IPS-15b (cell line): ENCODE results near the gene BTNL2.
"Not testable (repeated sequence)": the region's sequence is repeated elsewhere in the genome, so short reads cannot be mapped to it uniquely, and the experiment has no call there.

Experiments used
- H3K27me3 ChIP-seq: one replicate; pipeline ENCODE4 v1.6.1; 2013; ENCODE audit warnings: low read length; ENCODE audit not compliant: control insufficient read depth, insufficient read depth
- H3K36me3 ChIP-seq: one replicate; pipeline ENCODE4 v1.6.1; 2013; ENCODE audit warnings: low read length; ENCODE audit not compliant: control insufficient read depth, insufficient read depth
- H3K4me1 ChIP-seq: one replicate; pipeline ENCODE4 v1.6.1; 2013; ENCODE audit warnings: mild to moderate bottlenecking, low read length; ENCODE audit not compliant: control insufficient read depth, insufficient read depth
- H3K4me3 ChIP-seq: one replicate; pipeline ENCODE4 v1.5.1; 2013; ENCODE audit warnings: low read depth, low read length
- H3K9ac ChIP-seq: one replicate; pipeline ENCODE4 v1.6.1; 2013; ENCODE audit warnings: low read depth, mild to moderate bottlenecking, low read length
- H3K9me3 ChIP-seq: one replicate; pipeline ENCODE4 v1.6.1; 2013; ENCODE audit warnings: mild to moderate bottlenecking, low read length; ENCODE audit not compliant: control insufficient read depth, insufficient read depth

The BTNL2 gene

DNA sequence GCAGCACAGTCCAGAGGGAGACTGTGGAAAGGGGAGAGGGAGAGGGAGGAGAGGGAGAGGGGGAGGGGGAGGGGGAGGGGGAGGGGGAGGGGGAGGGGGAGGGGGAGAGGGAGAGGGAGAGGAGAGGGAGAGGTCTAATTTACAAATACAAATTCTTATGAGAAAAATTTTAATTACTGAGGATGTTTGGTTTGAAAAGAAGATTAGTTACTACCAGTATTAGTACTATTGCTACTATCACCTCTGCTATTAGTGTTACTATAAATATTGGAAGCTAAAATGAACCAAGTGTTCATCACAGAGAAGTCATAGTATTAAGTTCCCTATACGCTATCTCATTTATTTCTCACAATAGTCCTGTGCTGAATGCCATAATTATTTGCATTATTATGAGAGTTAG, 20.9 kb downstream of the BTNL2 start:
- Histone ChIP-seq H3K4me1 (no peaks in the 10 kb centered on the region), H3K4me3 (no peak overlapping the region), H3K36me3 (no peaks in the 10 kb centered on the region), H3K9me3 (no peaks in the 10 kb centered on the region), H3K9ac (no peak overlapping the region), H3K27me3 (no peaks in the 10 kb centered on the region)

DNA sequence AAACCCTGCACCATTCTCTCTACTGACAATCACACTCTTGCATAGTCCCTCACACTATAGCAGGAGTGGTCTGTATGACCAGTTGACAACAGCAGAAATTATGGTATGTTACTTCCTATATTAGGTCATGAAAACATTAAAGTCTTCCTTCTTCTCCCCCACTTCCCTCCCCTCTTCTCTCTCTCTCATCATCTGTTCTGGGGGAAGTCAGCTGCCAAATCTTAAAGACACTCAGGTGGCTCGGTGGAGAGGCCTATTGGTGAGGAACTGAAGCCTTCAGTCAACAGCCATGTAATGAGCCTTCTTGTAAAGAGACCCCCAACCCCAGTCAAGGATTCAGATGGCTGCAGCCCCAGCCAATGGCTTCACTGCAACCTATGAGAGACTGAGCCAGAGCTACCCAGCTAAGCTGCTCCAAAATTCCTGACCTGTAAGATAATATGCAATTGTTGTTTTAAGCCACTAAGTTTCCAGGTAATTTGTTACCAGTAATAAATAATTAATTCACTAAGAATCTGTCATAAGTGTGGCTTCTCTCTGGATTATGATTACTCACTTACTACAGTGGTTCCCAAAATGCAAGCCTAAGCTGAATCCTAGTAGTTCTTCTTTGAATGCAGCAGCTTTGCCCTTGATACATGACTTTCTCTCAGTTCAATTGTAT, 24.1 kb downstream of the BTNL2 start:
- no peaks in the 10 kb centered on the region for H3K4me1 ChIP-seq
- H3K9me3 ChIP-seq: no peaks in the 10 kb centered on the region
- H3K4me3 ChIP-seq: no peak overlapping the region
- H3K36me3 ChIP-seq: no peaks in the 10 kb centered on the region
- no peak overlapping the region for H3K9ac ChIP-seq
- H3K27me3 ChIP-seq: no peaks in the 10 kb centered on the region

DNA sequence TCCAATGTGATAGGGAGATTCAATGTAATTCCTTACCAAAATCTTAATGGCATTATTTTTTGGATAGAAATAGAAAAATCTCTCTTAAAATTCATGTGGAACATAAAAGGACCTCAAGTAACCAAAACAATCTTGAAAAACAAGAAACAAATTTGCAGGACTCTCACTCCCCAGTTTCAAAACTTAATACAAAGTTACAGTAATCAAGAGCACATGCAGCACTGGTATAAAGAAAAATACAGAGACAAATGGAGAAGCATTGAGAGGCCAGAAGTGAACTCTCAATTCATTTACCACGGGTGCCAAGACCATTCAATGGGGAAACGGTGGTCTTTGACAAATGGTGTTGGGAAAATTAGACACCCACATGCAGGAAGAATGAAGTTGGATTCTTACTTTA, 27.4 kb downstream of the BTNL2 start:
- Histone ChIP-seq H3K4me1 (no peaks in the 10 kb centered on the region), H3K27me3 (no peaks in the 10 kb centered on the region), H3K4me3 (no peak overlapping the region), H3K9ac (no peak overlapping the region), H3K36me3 (no peaks in the 10 kb centered on the region), H3K9me3 (no peaks in the 10 kb centered on the region)

DNA sequence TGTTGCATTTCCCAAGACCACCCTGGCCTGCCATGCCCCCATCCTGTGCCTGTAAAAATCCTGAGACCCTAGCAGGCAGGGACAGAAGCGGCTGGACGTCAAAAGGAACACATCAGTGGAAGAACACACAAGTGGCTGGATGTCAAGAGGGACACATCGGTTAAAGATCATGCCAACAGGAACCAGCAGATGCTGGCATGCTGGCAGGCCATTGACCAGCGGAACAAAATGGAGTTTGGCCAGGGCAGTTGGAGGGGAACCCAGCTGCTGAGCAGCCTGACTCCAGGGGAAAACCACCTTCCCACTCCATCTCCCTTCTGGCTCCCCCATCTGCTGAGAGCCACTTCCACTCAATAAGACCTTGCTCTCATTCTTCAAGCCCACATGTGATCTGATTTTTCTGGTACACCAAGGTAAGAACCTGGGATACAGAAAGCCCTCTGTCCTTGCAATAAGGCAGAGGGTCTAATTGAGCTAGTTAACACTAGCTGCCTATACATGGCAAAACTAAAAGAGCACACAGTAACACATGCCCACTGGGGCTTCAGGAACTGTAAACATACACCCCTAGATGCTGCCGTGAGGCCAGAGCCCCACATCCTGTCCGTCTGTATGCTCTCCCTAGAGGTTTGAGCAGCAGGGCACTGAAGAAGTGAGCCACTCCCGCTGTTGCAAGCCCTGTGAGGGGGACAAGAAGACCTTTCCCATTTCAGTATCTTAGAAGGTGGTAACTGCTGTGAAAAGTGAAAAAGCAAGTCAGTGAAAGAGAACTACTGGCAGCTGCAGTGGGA, 31.0 kb downstream of the BTNL2 start:
- Histone ChIP-seq H3K36me3 (no peaks in the 10 kb centered on the region), H3K4me1 (peaks cover 2% of the 10 kb centered on the region), H3K4me3 (no peak overlapping the region), H3K9me3 (no peaks in the 10 kb centered on the region), H3K9ac (no peak overlapping the region), H3K27me3 (no peaks in the 10 kb centered on the region)

DNA sequence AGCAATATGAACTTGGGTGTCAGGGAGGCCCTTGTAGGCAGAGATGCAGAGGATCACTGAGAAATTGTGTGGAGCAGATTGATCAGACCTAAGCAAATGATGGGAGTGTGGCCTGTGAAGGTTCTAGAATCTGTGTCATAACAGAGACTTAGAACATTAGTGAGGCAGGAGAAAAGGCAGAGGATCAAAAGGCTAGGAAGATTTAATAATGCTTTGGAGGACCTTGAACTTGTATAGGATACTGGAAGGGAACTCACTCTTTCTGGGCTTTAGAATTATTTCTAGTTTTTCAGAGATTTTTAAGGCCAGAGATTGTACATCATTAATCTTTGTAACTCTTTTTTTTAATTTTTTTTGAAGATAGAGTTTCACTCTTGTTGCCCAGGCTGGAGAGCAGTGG, 35.2 kb downstream of the BTNL2 start, which contains the start of gene TSBP1:
TSS of gene TSBP1 (minus strand) at position 101 of the 400 bp plus-strand sequence. CDS start 197 bp downstream, outside the sequence.
- Histone ChIP-seq H3K9ac (no peak within 1 kb of the TSS), H3K27me3 (no peaks in the 10 kb centered on the region), H3K36me3 (no peaks in the 10 kb centered on the region), H3K4me1 (peaks cover 2% of the 10 kb centered on the region), H3K4me3 (no peak within 1 kb of the TSS), H3K9me3 (no peaks in the 10 kb centered on the region)

DNA sequence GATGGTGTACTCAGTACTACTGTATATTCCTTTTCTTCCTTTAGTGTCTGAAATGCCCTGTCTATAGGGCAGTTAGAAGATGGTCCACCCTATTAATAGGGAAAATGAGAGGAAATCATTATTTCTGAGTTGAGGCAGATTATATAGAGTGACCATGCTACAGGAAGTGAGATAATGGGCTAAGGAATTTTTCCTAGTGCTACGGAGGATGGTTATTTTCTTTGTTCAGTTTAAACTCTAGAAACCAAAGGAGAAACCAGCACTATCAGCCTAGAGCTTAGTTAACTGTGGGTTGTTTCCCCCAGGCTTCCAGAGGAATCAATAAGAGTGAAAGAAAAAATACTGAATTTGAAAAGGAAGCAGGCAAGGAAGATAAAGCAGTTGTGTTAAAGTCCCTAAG, 35.8 kb downstream of the BTNL2 start:
- Histone ChIP-seq H3K4me1 (peaks cover 2% of the 10 kb centered on the region), H3K9me3 (no peaks in the 10 kb centered on the region), H3K27me3 (no peaks in the 10 kb centered on the region), H3K36me3 (no peaks in the 10 kb centered on the region), H3K4me3 (no peak overlapping the region), H3K9ac (no peak overlapping the region)

DNA sequence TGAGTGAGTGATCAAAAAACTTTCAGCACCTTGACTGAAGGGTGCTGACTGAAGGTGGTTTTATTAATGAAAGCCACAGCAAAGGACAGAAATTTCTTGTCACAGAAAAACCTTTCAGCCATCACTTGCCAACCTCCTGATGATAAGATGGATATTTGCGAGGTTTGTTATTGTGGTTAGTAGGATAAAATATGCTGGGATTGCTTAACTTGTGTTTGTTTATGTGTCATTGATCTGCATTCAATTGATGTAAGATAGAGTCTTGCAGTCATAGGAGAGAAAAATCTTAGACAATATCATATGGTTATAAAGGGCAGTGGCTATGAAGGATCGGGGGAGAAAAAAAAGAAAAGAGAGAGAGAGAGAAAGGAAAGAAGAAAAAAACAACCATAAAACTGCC, 36.5 kb downstream of the BTNL2 start:
- H3K9me3 ChIP-seq: no peaks in the 10 kb centered on the region
- H3K27me3 ChIP-seq: no peaks in the 10 kb centered on the region
- no peaks in the 10 kb centered on the region for H3K36me3 ChIP-seq
- no peak overlapping the region for H3K4me3 ChIP-seq
- H3K9ac ChIP-seq: no peak overlapping the region
- peaks cover 2% of the 10 kb centered on the region for H3K4me1 ChIP-seq

DNA sequence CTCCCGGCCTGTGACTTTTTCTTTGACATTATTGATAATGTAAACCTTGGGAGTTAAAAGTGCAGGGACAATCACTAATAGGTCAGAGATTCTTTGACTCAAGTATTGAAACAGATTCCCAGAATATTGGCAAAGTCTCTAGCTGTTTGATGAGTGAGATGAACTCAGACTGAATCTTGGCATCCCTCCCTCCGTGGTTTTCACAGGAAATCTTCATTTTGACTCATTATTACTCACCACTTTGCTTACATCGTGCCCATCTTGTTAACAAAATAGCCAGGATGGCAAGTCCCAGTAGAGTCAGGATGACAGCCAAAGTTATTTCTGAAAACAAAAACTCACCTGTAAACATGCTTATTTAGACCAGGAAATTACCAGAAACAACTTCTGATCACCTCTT, 37.3 kb downstream of the BTNL2 start:
- H3K27me3 ChIP-seq: no peaks in the 10 kb centered on the region
- no peak overlapping the region for H3K4me3 ChIP-seq
- H3K9ac ChIP-seq: no peak overlapping the region
- H3K9me3 ChIP-seq: no peaks in the 10 kb centered on the region
- H3K4me1 ChIP-seq: peaks cover 2% of the 10 kb centered on the region
- no peaks in the 10 kb centered on the region for H3K36me3 ChIP-seq

DNA sequence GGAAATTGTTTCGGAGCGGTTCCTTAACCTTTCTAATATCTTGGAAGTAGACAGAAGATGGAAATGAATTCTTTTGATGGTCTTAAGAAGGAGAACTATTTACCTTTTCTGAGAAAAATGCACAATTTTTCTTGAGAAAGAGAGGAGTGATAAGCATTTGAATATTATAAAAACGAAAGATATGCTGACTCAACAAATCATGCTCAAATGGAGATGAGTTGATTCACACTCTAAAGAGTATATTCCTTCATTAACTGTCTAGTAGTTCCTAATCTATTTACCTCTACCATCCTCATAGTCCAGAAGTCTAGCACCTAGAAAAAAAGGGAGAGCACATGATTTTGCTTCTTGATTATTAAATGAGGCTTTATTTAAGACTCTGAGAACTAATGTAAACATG, 39.3 kb downstream of the BTNL2 start:
- Histone ChIP-seq H3K36me3 (no peaks in the 10 kb centered on the region), H3K4me3 (no peak overlapping the region), H3K27me3 (no peaks in the 10 kb centered on the region), H3K9me3 (no peaks in the 10 kb centered on the region), H3K4me1 (peaks cover 2% of the 10 kb centered on the region), H3K9ac (no peak overlapping the region)

DNA sequence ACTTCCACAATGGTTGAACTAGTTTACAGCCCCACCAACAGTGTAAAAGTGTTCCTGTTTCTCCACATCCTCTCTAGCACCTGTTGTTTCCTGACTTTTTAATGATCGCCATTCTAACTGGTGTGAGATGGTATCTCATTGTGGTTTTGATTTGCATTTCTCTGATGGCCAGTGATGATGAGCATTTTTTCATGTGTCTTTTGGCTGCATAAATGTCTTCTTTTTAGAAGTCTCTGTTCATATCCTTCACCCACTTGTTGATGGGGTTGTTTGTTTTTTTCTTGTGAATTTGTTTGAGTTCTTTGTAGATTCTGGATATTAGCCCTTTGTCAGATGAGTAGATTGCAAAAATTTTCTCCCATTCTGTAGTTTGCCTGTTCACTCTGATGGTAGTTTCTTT, 47.8 kb downstream of the BTNL2 start:
- H3K9ac ChIP-seq, H3K36me3 ChIP-seq, H3K9me3 ChIP-seq, H3K4me1 ChIP-seq, H3K27me3 ChIP-seq, H3K4me3 ChIP-seq: not testable (repeated sequence)

DNA sequence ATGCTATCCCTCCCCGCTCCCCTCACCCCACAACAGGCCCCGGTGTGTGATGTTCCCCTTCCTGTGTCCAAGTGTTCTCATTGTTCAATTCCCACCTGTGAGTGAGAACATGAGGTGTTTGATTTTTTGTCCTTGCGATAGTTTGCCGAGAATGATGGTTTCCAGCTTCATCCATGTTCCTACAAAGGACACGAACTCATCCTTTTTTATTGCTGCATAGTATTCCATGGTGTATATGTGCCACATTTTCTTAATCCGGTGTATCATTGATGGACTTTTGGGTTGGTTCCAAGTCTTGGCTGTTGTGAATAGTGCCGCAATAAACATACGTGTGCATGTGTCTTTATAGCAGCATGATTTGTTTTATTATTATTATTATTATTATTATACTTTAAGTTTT, 48.4 kb downstream of the BTNL2 start:
- not testable (repeated sequence) for H3K36me3 ChIP-seq, H3K9ac ChIP-seq, H3K9me3 ChIP-seq, H3K4me3 ChIP-seq, H3K27me3 ChIP-seq, H3K4me1 ChIP-seq

DNA sequence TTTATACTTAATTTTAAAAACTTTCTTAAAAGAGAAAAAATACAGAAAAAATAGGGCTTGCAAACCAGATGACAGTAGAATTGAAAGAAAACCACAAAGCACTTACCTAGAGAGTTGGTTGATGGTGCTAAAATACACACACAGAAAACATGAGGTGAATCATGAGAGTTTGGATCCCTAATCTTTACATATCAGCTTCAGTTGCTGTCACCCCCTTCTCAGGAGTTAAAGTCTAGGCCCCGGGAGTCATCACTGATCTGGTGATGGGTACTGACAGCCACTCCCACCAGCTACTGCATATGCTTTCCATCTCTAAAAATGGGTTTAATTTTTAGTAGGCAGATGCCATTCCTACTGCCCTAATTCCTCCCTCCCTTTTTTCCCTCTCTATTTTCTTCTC, 52.0 kb downstream of the BTNL2 start:
- H3K4me1 ChIP-seq: no peaks in the 10 kb centered on the region
- no peaks in the 10 kb centered on the region for H3K9me3 ChIP-seq
- H3K36me3 ChIP-seq: no peaks in the 10 kb centered on the region
- H3K9ac ChIP-seq: no peak overlapping the region
- no peak overlapping the region for H3K4me3 ChIP-seq
- H3K27me3 ChIP-seq: no peaks in the 10 kb centered on the region
